GM12874 (cell line): ENCODE results near the gene PLA2G4E.

ENCODE experiments used
- CTCF ChIP-seq: IDR thresholded peaks from 2 replicates; pipeline ENCODE4 v1.5.1; 2011; ENCODE audit warnings: low read depth, mild to moderate bottlenecking, control low read depth, low read length, moderate library complexity; ENCODE audit not compliant: insufficient read depth

Gene PLA2G4E

GRCh38 chr15:42032376-42033213 is 11.8 kb upstream of the PLA2G4E start:
- no peak for TF ChIP-seq CTCF

- no peak for TF ChIP-seq CTCF
Observed at GRCh38 chr15:42031198-42031915, 10.5 kb upstream of the PLA2G4E start.

- no peak for TF ChIP-seq CTCF
Observed at GRCh38 chr15:42027521-42027920, 6.7 kb upstream of the PLA2G4E start.

- TF ChIP-seq CTCF = no peak
Observed at GRCh38 chr15:42024303-42024702, 3.5 kb upstream of the PLA2G4E start.

- TF ChIP-seq CTCF = no peak
Observed at GRCh38 chr15:42021593-42021992, 751 bp upstream of the PLA2G4E start.

GRCh38 chr15:42018306-42019224 is 2.3 kb downstream of the PLA2G4E start:
- TF ChIP-seq CTCF = no peak

GRCh38 chr15:42016971-42017370 is 3.9 kb downstream of the PLA2G4E start:
- no peak for TF ChIP-seq CTCF
